Neural cell (in vitro differentiated cells): ENCODE data around the gene ACSM3.

ENCODE experiments used
- EZH2 ChIP-seq: fragments of 200-600, 300-800 bp; shearing (Covaris generic), sonication (generic); IDR thresholded peaks from 2 replicates; pipeline ENCODE4 v1.6.1; 2014; ENCODE audit warnings: antibody characterized with exemption, low read length, borderline replicate concordance, mild to moderate bottlenecking; ENCODE audit not compliant: insufficient read depth, poor library complexity, severe bottlenecking
- POLR2AphosphoS5 ChIP-seq: IDR thresholded peaks from 2 replicates; pipeline ENCODE4 v1.6.1; 2012
- RAD21 ChIP-seq: fragments of 450-650 bp; conservative IDR thresholded peaks from 2 replicates; pipeline ENCODE4 v1.6.1; 2014; ENCODE audit warnings: antibody characterized with exemption, mild to moderate bottlenecking, moderate library complexity
- TF ChIP-seq, protein P1 (sequence below): fragments of 450-650 bp; IDR thresholded peaks from 2 replicates; pipeline ENCODE4 v1.5.1; 2014; ENCODE audit warnings: antibody characterized with exemption, mild to moderate bottlenecking, moderate library complexity; ENCODE audit not compliant: poor library complexity, severe bottlenecking
- TF ChIP-seq, protein P2 (sequence below): IDR thresholded peaks from 2 replicates; pipeline ENCODE4 v1.6.1; 2012; ENCODE audit warnings: borderline replicate concordance

DNA sequence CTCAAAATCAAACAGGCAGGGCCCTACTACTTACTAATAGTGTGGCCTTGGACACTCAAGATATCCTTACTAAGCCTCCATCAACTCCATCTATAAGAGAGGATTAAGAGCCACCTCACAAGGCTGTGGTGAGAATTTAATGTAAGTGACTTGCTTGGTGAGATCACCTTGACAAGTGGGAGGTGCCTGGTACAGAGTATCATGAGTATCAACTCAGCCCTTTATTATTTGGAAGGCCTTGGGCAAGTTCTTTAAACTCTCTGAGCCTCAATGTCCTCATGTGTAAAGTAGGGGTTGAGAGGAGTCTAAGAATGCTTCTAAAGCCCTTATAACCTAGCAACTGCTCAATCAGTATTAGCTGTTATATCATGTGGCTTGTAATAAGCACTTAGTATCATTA is 37.2 kb upstream of the ACSM3 start:
- TF ChIP-seq, protein P1, sequence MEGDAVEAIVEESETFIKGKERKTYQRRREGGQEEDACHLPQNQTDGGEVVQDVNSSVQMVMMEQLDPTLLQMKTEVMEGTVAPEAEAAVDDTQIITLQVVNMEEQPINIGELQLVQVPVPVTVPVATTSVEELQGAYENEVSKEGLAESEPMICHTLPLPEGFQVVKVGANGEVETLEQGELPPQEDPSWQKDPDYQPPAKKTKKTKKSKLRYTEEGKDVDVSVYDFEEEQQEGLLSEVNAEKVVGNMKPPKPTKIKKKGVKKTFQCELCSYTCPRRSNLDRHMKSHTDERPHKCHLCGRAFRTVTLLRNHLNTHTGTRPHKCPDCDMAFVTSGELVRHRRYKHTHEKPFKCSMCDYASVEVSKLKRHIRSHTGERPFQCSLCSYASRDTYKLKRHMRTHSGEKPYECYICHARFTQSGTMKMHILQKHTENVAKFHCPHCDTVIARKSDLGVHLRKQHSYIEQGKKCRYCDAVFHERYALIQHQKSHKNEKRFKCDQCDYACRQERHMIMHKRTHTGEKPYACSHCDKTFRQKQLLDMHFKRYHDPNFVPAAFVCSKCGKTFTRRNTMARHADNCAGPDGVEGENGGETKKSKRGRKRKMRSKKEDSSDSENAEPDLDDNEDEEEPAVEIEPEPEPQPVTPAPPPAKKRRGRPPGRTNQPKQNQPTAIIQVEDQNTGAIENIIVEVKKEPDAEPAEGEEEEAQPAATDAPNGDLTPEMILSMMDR: no peak
- no peak for TF ChIP-seq EZH2
- no peak for TF ChIP-seq RAD21
- no peak for TF ChIP-seq POLR2AphosphoS5
- TF ChIP-seq, protein P2, sequence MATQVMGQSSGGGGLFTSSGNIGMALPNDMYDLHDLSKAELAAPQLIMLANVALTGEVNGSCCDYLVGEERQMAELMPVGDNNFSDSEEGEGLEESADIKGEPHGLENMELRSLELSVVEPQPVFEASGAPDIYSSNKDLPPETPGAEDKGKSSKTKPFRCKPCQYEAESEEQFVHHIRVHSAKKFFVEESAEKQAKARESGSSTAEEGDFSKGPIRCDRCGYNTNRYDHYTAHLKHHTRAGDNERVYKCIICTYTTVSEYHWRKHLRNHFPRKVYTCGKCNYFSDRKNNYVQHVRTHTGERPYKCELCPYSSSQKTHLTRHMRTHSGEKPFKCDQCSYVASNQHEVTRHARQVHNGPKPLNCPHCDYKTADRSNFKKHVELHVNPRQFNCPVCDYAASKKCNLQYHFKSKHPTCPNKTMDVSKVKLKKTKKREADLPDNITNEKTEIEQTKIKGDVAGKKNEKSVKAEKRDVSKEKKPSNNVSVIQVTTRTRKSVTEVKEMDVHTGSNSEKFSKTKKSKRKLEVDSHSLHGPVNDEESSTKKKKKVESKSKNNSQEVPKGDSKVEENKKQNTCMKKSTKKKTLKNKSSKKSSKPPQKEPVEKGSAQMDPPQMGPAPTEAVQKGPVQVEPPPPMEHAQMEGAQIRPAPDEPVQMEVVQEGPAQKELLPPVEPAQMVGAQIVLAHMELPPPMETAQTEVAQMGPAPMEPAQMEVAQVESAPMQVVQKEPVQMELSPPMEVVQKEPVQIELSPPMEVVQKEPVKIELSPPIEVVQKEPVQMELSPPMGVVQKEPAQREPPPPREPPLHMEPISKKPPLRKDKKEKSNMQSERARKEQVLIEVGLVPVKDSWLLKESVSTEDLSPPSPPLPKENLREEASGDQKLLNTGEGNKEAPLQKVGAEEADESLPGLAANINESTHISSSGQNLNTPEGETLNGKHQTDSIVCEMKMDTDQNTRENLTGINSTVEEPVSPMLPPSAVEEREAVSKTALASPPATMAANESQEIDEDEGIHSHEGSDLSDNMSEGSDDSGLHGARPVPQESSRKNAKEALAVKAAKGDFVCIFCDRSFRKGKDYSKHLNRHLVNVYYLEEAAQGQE: no peak
